Measurements from ENCODE around the gene KIDINS220.

The KIDINS220 gene

DNA sequence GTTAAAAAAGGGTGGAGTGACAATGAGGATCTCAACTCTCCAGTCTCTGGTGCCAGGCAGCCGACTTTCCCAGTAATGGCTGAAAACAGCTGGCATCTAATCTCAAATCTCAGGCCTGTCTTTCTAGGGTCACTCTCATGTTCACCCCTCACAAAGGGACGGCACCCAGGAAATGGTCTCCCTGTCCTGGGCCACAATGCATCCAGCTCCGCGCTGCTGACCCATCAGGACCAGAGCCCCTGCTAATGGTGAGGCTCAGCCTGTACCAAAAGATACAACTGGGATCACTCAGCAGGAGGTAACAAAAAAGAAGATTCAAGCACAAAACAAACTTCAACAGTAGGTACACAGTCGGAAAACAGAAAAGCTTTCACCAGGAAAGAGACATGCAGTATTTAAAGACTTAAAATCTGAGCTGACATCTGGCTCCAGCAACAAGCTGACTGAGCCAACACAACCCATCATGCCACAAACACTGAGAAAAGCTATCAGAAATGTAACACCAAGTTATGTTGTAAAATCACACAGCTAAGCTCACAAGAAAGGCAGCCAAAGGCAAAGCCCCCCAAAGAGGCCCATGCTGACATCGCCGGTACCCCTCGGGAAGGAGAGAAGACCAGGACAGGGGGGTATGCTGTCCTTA lies 13.6 kb upstream of the KIDINS220 start:
- no peak for TF ChIP-seq CTCF (IDR thresholded peaks at IDR 0.05; ENCODE audit: low read depth, low read length)

DNA sequence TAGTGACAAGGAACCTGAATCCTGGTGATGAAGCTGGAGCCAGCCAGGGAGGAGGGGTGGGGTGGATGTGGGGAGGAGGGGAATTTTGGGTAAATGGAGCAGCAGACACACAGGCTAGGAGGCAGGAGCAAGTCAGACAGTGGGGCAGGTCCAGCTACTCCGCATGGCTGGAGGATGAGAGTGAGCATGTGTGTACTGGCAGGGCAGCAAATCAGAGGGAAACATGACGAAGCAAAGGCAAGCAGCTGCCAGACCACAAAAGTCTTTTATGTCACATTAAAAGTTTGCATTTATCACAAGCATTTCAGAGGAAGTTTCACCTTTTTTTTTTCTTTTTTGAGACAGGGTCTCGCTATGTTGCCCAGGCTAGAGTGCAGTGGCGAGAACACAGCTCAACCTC lies 11.9 kb upstream of the KIDINS220 start:
- TF ChIP-seq CTCF (IDR thresholded peaks at IDR 0.05; ENCODE audit: low read depth, low read length), result no peak
- H3K4me3 ChIP-seq (ENCODE audit: low read depth, low read length), result no peak overlapping the region
- H3K27me3 ChIP-seq, result no peaks in the 10 kb centered on the region
- no peaks in the 10 kb centered on the region for H3K9me3 ChIP-seq
- no peaks in the 10 kb centered on the region for H3K36me3 ChIP-seq
- no peaks in the 10 kb centered on the region; the same call in 1 of the 2 replicates for H3K4me1 ChIP-seq
- DNase-seq, result no peak

More for the DNA sequence above, 13.6 kb upstream of the KIDINS220 start:
- no peaks in the 10 kb centered on the region; the same call in 1 of the 2 replicates for H3K4me1 ChIP-seq
- H3K36me3 ChIP-seq, result no peaks in the 10 kb centered on the region
- H3K27me3 ChIP-seq, result no peaks in the 10 kb centered on the region
- no peaks in the 10 kb centered on the region for H3K9me3 ChIP-seq
- no peak overlapping the region for H3K4me3 ChIP-seq (ENCODE audit: low read depth, low read length)
- no peak for DNase-seq

GRCh38 chr2:8848328-8849100 lies 11.1 kb upstream of the KIDINS220 start:
- no peak for DNase-seq
- Histone ChIP-seq H3K4me3 (ENCODE audit: low read depth, low read length) (no peak overlapping the region), H3K27me3 (no peaks in the 10 kb centered on the region), H3K4me1 (no peaks in the 10 kb centered on the region), H3K36me3 (no peaks in the 10 kb centered on the region), H3K9me3 (no peaks in the 10 kb centered on the region)
- TF ChIP-seq CTCF (IDR thresholded peaks at IDR 0.05; ENCODE audit: low read depth, low read length), result no peak

DNA sequence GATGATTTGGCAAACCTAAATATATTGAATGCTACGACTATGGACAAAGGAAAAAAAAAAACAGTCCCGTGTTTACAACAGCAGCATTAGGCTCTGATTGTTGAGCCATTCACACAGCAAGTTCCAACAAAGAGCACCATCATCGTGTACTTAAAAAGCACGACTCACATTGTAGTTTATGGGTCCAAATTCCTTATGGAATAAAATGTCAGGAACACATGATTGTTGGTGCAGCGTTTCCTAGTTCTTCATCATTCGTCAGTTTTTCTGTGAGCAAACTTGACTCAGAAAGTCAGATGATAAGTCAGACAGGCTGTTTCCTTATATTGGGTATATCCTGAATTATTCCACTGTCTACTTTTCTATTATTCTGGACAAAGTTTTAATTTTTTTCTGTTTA lies 10.0 kb upstream of the KIDINS220 start:
- no peaks in the 10 kb centered on the region for H3K4me1 ChIP-seq
- no peaks in the 10 kb centered on the region for H3K27me3 ChIP-seq
- TF ChIP-seq CTCF (IDR thresholded peaks at IDR 0.05; ENCODE audit: low read depth, low read length), result no peak
- H3K9me3 ChIP-seq, result no peaks in the 10 kb centered on the region
- no peaks in the 10 kb centered on the region for H3K36me3 ChIP-seq
- H3K4me3 ChIP-seq (ENCODE audit: low read depth, low read length), result no peak overlapping the region
- no peak for DNase-seq

DNA sequence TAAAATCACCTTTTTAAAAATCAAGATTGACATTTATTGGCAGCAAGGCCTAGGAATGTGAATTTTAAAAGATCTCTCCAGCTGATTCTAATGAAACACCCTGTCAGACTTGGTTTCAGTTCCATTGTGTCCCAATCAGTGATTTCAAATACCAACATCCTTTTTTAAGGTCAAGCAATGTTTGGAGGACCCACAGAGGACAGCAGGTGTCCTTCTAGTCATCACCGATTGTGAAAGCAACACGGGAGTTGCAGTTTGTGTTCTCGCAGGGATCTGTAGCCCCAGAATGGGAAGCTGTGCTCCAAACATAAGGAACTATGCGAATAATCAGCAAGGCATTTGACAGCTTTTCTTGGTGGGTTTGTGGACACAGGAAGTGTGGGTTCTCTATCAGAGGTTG lies 4.5 kb upstream of the KIDINS220 start:
- no peaks in the 10 kb centered on the region for H3K4me1 ChIP-seq
- no peak overlapping the region for H3K4me3 ChIP-seq (ENCODE audit: low read depth, low read length)
- DNase-seq, result no peak
- TF ChIP-seq CTCF (IDR thresholded peaks at IDR 0.05; ENCODE audit: low read depth, low read length), result no peak
- H3K36me3 ChIP-seq, result no peaks in the 10 kb centered on the region
- H3K9me3 ChIP-seq, result no peaks in the 10 kb centered on the region
- H3K27me3 ChIP-seq, result no peaks in the 10 kb centered on the region

DNA sequence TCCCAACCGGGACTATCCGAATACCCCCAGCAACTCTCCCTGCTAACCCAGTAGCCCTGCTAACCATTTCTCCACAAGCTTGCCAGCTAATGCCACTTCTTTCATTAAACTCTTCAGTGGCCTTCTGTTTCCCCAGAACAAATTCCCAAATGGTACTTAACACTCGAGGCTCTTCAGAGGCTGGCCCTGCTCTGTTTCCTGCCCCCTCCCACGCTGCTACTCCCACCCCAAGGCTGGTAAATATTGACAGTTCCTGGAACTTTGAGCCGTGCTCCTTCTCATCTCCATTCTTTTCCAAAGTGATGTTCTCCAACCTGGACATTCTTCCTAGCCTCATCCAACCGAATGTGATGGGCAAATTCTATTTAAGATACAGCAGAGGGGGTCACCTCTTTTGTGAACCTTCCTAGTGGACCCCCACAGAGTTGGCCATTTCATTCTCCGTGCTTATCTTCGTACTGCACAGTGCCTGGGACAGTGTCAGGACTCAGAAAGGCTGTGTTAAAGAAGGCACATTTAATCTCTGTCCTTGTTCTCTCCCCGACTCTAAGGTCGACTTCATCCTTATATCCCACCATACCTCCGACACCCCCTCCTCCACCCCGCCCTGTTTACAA lies 3.2 kb upstream of the KIDINS220 start:
- Histone ChIP-seq H3K27me3 (no peaks in the 10 kb centered on the region), H3K4me1 (no peaks in the 10 kb centered on the region), H3K9me3 (no peaks in the 10 kb centered on the region), H3K4me3 (ENCODE audit: low read depth, low read length) (no peak overlapping the region), H3K36me3 (no peaks in the 10 kb centered on the region)
- DNase-seq, result no peak
- no peak for TF ChIP-seq CTCF (IDR thresholded peaks at IDR 0.05; ENCODE audit: low read depth, low read length)

All from BE2C (cell line).